ENCODE results near the gene CHMP3.

DNA sequence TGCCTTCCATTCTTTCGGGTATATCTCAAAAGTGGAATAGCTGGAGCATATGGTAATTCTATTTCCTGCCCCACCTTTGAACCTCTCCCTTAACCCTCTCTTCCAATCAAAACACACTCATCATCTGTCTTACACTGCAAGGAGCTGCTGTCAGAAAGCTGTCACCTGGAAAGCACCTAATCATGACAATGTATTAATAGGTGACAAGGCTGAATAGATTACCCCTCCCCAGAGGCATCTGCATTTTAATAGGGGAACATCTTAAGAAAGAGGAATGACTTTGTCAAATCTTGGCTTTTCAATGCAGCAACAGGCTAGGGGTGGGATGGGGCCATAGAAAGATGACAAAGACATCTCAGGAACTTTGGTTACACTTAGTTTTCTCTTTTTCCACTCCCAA, 41.3 kb downstream of the CHMP3 start:
- TF ChIP-seq POLR2AphosphoS5 (IDR thresholded peaks at IDR 0.05; ENCODE audit: low read depth, low read length) (no peak), POLR2A (IDR thresholded peaks at IDR 0.05; ENCODE audit: low read depth, low read length) (no peak), TAF1 (IDR thresholded peaks at IDR 0.05; ENCODE audit: low read depth, low read length) (no peak), SPI1 (IDR thresholded peaks at IDR 0.05; ENCODE audit: low read depth, low read length) (no peak), PAX5 (IDR thresholded peaks at IDR 0.05; ENCODE audit: insufficient read depth, low read length, severe bottlenecking) (no peak), POU2F2 (IDR thresholded peaks at IDR 0.05; ENCODE audit: low read depth, low read length) (no peak)

Data from GM12891 (cell line).